ENCODE results near the gene CNTN5.

GRCh38 chr11:99565333-99565732 is 544.6 kb downstream of the CNTN5 start:
- no peak for TF ChIP-seq TOX (CRISPR knock-in tag; IDR thresholded peaks at IDR 0.05; ENCODE audit: borderline replicate concordance)
- TF ChIP-seq ZC3H10 (CRISPR knock-in tag; IDR thresholded peaks at IDR 0.05) = no peak
- TF ChIP-seq POU6F1 (CRISPR knock-in tag; IDR thresholded peaks at IDR 0.05; ENCODE audit: borderline replicate concordance, low read depth) = no peak

All from SK-N-SH treated with all-trans-retinoic acid at 6 μM for 48 hours (cell line).